GM21360 (cell line): ENCODE measurements around the gene PVR.
A peak's percentile ranks its signal among the peaks of the same experiment; 100 is the strongest.
"Not testable (repeated sequence)": the region's sequence is repeated elsewhere in the genome, so short reads cannot be mapped to it uniquely, and the experiment has no call there.

Experiments used
- ATAC-seq: cut with Tn5 transposase; IDR thresholded peaks from one replicate; pipeline ENCODE4 v1.9.1; 2021; ENCODE audit warnings: mild to moderate bottlenecking, moderate library complexity; ENCODE audit not compliant: unreplicated experiment

Gene PVR

DNA sequence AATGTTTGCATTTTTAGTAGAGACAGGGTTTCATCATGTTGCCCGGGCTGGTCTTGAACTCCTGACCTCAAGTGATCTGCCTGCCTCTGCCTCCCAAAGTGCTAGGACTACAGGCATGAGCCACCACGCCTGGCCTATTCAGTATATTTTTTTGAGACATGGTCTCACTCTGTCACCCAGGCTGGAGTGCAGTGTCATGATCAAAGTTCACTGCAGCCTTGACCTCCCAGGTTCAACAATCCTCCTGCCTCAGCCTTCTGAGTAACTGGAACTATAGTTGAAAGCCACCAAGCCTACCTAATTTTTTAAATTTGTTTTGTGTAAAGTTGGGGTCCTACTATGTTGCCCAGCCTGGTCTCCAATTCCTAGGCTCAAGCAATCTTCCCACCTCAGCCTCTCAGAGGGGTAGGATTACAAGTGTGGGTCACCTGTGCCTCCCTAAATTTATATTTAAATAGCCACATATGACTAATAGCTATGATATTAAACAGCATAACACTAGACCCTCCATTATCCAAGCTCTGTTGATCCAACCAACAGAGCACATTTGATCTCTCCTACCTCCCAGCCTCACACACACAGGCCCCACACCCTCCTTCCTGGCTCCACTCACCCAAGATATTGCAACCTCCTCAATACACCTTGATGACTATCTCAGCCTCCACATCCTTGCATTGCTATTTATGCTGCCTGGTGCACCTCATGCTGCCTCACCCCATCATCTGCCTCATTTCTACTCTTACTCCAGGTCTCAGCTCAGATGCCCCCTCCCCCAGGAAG is 25.5 kb downstream of the PVR start:
- no peak for ATAC-seq

DNA sequence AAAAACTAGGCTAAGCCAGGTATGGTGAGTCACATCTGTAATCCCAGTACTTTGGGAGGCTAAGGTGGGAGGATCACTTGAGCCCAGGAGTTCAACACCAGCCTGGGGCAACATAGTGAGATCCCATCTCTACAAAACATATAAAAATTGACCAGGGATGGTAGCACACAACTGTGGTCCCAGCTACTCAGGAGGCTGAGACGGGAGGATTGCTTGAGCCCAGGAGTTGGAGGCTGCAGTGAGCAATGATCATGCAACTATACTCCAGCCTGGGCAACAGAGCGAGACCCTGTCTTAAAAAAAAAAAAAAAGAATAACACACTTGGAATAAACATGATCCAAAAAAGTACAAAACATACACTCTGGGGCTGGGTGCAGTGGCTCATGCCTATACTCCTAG is 26.3 kb downstream of the PVR start:
- ATAC-seq, result not testable (repeated sequence)

DNA sequence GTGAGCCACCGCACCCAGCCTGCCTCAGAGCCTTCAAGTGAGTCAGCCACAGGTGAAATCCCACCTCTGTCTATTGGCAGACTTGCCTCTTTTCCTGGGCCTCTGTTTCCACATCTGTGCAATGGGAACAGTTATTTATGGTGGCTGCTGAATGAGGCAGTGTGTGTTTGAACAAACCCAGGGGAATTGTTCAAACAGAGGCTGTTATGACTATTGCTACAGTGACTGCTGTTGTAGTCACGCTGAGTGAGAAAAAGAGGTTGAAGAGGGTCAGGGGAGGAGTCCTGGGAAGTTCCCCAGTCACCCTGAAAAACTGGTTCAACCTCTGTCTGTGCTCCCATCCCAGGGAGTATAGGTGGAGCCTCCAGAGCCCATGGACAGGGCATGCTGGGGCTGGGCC is 27.7 kb downstream of the PVR start, which contains the start of gene CEACAM19:
TSS of gene CEACAM19 (plus strand) at position 83 of the 400 bp plus-strand sequence. CDS start 450 bp downstream, outside the sequence.
- no peak for ATAC-seq

DNA sequence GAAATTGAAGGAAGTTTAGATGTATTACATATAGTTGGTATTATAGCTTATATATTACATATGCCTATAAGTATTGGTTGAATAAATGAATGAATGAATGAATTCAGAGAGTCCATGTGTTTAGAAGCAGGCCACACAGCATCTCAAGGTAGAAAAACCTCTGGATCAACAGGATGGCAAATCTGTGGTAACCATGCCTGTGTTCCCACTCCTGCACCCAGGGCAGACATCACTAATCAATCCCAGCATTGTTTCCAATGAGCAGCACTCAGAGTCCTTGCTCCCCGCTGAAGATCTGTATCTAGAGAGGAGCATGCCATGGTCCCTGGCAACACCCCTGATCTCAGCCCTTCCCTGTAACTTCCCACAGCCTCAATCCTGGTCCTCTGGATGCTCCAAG is 28.5 kb downstream of the PVR start:
- ATAC-seq, result no peak

DNA sequence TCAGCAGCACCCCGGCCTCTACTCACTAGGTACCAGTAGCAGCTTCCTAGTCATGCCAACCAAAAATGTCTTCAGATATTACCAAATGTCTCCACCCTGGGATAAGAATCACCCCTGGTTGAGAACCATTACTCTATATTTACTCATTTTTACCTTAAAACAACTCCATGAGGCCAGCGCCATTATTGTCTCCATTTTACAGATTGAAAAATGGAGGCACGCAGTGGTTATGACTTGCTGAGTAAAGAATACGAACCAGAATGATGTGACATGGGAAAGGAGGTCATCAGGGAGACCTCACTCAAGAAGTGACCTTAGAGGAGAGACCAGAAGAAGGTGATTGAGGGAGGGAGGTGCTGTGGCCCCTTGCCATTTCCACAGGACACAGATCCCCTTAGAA is 29.8 kb downstream of the PVR start:
- ATAC-seq, result no peak

DNA sequence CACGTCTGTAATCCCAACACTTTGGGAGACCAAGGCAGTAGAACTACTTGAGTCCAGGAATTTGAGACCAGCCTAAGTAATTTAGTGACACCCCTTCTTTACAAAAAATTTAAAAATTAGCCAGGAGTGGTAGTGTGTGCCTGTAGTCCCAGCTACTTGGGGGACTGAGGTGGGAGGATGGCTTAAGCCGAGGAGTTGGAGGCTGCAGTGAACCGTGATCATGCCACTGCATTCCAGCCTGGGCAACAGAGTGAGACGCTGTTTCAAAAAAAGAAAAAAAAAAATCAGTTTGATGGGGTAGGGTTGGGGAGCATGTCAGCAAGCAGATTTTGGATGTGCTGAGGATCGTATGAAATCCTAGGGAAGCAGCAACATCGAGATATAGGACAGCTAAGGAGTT is 31.8 kb downstream of the PVR start:
- ATAC-seq, result no peak

DNA sequence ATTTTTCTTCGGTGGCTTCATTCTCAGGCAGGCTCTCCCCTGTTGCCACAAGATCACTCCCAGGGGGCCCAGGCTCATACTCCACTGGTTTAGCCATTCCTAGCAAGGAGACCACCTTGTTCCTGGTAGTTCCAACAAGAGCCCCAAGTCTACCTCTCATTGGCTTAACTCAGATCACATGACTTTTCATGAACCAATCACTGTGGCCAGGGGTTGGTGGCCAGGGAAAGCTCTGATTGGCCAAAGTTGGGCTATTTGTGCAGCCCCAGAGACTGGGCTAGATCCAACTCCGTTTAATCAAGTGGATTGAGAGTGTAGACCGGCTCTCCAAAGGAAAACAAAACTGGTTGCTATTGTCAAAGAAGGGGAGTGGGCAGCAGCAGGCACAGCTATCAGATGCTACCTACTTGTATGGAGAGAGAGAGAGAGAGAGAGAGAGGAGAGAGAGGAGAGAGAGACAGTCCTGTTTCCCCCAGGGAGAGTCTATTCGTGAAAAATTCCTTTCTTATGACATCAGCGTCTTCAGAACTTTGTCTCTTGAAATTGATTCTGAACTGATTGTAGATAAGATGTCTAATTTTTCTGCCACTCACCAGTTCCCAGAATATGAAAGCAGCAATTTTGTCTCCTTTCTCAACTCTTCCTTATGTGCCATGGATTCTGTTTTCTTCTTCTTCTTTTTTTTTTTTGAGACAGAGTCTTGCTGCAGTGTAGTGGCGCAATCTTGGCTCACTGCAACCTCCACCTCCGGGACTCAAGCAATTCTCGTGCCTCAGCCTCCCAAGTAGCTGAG is 33.5 kb downstream of the PVR start:
- no peak for ATAC-seq

DNA sequence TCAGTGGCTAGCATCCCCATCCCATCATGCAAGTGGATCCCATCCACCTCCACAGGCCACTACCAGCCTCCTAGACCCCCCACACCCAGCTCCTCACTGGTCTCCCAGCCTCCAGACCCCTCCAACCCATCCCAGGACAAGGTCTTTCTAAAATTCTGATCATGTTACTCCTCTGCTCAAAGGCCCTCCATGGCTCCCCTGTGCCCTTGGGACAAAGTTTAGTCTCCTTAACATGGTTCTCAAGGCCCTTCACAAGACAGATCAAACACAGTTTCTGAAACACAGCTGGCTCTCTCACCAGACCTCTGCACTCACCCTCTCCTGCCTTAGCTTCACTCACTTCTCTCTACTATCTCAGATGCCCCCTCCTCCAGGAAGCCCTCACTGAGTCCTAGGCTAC is 36.8 kb downstream of the PVR start:
- ATAC-seq, result no peak

DNA sequence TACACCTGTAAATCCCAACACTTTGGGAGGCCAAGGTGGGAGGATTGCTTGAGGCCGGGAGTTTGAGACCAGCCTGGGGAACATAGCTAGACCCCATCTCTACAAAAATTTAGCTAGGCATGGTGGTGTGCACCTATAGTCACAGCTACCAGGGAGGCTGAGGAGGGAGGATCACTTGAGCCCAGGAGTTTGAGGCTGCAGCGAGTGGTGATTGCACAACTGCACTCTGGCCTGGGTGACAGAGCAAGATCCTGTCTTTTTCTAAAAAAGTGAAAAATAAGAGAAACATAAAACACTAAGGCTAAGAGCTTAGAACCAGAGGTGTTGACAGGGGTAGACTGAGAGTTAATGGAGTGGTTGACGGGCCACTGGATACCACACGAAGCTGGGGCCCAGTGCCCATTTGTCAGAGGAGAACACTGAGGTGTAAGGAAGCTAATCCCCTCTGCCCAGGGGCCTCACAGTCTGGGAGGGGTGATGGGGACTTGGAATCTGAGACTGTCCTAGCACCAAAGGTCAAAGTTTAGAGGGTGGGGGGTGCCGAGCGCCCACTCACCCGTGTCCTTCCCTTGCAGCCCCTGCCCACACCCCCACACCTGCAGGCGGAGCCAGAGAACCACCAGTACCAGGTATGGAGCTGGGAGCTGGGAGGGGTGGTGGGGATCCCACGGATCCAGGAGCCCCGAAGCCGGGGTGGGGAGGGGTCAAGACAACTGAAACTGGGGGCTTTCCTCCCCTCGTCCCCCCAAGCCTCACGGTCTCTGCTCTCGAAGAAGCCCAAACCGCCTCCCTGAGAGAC is 38.5 kb downstream of the PVR start:
- no peak for ATAC-seq

DNA sequence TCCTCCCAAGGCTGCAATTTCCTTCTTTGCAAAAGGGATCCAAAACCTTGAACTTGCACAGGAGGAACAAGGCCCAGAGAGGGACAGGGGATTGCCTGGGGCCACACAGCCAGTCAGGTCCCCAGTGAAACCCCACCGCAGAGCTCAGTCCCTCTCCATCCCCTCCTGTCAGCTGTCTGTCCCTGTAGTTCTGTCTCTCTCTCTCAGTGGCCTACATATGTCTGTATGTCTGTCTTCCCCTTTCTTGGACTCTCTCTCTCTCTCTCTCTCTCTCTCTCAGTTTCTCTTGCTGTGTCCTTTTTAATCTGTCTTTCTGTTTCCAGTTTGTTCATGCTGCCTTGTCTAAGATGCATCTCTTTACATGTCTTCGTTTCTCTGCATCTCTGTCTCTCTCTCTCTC is 39.1 kb downstream of the PVR start:
- ATAC-seq, result no peak

DNA sequence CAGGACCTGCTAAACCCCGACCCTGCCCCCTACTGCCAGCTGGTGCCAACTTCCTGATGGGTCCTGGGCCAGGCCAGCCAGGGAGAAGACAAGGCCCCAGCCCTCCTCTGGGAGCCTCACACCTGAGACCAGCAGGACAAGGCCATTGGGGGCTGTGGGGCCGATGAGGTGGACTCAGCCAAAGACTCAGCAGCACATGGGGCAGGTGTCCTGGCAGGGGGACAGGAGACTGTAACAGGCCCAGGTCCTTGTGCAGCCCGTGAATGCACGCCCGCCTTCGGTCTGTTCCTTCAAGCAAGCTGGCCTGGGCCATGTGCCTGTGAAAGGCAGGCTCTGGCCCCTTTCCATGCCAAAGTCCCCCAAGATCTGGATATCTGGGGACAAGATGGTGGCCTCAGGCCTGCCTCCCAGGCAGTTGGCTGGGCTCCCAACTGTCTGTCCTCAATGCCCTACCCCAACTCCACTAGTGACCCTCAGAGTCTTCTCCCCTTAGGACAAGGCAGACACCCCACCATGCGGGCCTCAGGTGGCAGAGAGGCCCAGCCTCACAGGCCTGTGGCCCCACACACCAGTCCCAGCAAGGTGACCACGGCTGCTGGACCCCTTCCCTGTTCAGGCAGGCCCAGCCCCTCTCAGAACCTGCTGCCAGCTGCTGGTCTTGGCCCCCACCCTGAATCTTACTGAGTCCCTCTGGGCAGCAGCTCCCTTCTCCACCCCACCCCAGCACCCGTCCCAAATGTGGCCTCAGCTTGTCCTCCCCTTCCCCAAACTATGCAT is 39.9 kb downstream of the PVR start:
- ATAC-seq, result no peak

DNA sequence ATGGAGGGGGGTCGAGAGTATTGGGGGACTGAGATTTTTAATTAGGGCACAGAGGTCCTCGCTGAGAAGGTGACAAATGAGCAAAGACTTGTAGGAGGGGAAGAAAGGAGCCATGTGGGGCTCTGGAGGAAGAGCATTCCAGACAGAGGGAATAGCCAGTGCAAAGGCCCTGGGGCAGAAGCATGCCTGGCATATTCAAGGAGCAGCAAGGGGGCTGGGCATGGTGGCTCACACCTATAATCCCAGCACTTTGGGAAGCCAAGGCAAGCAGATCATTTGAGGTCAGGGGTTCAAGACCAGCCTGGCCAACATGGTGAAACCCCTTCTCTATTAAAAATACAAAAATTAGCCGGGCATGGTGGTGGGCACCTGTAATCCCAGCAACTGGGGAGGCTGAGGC is 40.7 kb downstream of the PVR start:
- ATAC-seq, result not testable (repeated sequence)

DNA sequence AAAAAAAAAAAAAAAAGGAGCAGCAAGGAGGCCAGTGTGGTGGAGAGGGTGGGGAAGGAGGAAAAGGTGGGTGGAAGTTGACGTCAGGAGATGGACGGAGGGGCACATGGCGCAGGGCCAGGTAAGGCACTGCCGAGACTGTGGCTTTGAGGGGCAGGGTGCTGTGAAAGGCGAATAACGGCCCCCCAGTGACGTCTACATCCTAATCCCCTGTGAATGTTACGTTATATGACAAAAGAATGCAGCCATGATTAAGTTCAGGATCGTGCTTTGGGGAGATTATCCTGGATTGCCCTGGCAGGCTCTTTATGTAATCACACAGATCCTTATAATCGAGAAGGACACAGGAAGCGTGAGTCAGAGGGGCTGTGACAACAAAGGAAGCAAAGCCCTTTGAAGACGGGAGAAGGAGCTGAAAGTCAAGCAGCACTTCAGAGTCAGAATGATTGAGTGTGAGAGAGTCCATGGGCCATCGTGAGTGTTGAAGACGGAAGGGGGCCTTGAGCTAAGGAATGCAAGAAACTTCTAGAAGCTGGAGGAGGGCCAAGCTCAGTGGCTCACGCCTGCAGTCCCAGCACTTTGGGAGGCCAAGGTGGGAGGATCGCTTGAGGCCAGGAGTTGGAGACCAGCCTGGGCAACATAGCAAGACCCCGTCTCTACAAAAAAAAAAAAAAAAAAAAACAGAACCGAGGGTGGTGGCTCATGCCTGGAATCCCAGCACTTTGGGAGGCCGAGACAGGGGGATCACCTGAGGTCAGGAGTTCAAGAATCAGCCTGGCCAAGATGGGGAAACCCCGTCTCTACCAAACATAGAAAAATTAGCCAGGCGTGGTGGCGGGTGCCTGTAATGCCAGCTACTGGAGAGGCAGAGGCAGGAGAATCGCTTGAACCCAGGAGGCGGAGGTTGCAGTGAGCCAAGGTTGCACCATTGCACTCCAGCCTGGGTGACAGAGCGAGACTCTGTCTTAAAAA is 41.5 kb downstream of the PVR start:
- ATAC-seq, result no peak

DNA sequence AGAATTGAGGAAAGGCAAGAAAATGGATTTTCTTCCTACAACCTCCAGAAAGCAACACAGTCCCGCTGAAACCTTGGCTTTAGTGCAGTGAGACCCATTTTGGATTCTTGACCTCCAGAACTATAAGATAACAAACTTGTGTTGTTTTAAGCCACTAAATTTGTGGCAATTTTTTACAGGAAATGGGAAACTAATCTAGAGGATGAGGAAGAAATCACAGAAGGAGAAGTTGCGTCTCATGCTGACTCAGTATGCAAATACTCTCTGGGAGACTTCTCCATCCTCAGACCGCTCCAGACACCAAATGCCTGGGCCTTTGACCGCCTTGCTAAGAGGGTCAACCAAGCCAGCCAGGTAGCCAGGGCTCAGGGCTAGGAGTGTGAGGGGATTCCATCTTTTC is 42.2 kb downstream of the PVR start:
- ATAC-seq, result no peak

DNA sequence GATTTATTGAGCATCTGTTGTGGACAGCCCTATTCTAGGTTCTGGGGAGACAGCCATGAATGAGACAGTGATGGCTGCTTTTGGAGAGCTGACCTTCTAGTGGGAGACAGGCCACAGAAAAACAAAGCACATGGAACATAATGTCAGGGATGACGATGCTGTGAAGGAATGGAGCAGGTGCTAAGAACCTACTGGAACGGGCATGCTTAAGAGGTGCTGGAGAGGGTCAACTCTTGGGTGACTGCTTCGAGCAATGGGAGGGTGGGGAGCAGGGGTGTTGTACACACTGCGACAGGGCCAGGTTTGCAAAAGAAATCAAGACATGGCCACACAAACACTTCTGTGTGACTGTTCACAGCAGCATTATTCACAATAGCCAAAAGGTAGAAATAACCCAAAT is 43.2 kb downstream of the PVR start:
- no peak for ATAC-seq

DNA sequence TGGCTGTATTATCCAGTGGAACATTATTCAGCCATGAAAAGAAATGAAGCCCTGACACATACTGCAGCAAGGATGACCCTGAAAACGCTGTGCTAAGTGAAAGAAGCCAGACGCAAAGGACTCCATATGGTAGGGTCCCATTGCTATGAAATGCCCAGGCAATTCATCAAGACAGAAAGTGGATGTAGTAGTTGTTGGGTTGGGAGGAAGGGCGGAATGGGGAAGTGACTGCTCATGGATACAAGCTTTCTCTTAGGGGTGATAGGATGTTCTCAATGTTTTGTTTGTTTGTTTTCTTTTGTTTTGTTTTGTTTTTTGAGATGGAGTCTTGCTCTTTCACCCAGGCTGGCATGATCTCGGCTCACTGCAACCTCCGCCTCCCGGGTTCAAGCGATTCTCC is 44.2 kb downstream of the PVR start:
- ATAC-seq, result no peak

DNA sequence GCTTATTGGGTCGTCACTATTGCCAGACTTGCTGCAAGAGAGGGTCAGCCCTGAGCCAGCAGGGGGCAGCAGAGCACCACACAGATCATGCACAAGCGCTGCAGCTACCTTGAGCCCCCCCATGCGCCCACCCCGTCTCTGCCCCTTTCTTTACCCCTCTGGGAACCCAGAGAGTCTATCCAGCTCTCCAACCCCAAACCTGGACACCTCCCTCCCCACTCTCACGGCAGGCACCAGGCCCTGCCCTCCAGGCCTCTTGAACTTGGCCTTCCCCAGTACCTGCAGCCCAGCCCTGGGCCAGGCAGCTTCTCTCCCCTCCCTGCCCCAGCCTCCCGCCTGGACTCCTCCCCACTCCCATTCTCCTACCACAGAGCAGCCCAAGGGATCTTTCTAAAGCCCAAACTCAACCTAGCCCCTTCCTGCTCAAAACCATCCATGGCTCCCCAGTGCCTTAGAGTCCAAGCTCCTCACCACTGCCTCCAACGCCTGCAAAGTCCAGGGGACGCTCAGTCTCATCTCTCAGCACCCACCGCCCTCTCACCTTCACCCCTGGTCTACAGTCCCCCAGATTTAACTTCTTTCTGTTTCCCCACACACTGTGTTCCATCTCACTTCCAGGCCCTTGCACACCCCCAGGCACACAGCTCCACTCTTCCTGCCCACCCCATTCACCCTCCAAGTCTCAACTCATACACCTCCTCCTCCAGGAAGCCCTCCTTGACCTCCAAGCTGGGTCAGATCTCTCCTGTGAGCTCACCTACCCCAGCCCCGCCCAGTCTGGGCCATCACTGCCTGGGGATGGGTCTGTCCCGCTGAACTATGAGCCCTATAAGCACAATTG is 45.8 kb downstream of the PVR start:
- ATAC-seq, result no peak

DNA sequence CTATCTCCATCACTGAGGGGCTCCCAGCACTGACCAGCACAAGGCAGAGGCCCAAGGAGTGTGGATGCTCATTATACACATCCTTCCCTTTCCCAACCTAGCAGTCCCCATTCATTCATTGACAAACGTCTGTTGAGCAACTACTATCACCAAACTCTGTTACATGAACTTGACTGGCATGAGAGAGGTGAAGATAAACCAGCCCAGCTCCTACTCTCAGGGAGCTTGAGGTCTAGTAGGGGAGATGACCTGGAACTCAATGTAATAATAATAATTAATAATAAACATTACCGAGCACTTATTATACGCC is 46.4 kb downstream of the PVR start:
- ATAC-seq, result no peak

DNA sequence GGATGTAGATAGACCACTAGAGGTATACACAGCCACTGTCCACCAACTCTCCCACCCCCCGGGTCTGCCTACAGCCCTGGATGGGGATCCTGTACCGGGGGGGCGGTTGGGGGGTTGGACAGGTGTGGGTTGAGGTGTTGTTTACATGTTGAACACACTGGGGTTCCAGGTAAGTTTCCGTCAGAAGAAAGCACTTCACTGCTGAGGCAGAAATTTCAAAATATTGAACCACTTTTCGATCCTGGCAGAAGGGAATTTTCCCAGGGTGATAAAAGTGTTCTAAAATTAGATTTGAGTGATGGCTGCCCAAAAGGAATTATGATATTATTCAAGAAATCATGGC is 48.6 kb downstream of the PVR start:
- ATAC-seq, result peak; percentile 19
